CD1c-positive myeloid dendritic cell (primary cell): ENCODE measurements around the gene CANT1.
A peak's percentile ranks its signal among the peaks of the same experiment; 100 is the strongest.
"Not testable (repeated sequence)": the region's sequence is repeated elsewhere in the genome, so short reads cannot be mapped to it uniquely, and the experiment has no call there.

ENCODE experiments used
- DNase-seq: peaks from one replicate; pipeline ENCODE4 v3.0.0-alpha.2; 2016; ENCODE audit errors: extremely low spot score

CANT1 gene

DNA sequence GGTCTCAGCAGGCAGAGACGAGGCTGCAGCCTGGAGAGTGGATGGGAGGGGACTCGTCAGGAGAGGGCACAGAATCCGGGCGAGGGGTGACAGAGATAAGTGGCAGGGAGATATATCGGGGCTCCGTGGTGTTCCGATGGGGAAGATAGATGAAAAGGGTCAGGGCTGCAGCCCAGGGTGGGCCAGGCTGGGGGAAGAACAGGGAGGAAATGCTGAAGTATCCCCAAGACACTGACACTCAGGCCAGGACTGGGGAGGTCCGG lies 32.0 kb downstream of the CANT1 start:
- no peak for DNase-seq

GRCh38 chr17:78976907-78977680 lies 32.5 kb downstream of the CANT1 start:
- no peak for DNase-seq

GRCh38 chr17:78974635-78975591 lies 34.7 kb downstream of the CANT1 start:
- peak; percentile 10 for DNase-seq

DNA sequence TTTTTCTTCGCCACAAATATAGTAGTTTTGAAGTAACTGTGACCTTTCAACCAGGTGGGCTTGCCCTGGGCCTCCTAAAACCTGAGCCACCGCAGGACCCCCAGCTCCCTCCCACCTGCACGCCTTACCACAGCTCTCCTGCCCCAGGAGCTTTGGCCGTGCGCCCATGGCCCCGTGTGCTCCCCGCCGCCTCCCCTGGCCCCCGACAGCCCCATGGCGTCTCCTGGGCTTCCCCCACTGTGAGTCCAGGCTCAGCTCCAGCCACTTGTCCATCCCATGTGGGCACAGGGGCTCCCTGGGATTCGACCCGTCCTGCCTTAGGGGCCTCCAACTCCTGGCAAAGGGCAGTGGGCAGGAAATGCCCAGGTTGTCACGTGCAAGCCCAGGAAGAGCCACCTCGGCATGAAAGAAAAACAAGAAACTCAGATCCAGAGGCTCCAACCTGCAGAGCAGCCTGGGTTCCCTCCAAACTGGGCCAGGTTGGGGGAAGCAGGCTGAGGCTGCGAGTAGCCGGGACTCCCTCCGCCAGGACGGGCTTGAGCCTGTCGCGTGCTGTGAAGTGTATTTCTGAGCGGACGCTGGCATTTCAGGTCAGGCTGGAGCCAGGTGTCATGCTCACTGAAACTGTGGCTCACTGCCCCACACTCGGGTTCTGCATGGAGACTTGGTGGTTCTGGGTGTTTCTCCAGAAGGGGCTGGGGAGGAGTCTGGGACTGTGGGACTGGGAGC lies 35.6 kb downstream of the CANT1 start:
- DNase-seq: no peak

DNA sequence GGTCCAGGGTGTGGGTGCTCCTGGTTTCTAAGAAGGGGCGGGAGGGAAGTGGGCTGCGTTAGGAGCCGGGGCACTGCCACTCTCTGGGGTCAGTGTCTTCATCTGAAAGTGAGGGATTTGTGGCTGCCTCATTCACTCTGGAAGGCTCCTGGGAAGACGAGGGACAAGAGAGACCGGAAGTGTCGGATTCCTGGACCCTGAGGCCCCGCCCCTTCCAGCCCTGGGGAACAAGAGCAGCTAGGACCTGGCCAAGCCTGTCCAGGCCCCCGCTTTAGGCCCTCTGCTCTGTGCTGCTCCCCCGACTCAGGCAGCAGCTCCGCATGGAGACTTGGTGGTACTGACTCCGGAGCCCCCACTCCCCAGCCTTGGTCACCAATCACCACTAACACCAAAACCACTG lies 36.4 kb downstream of the CANT1 start:
- DNase-seq: no peak

DNA sequence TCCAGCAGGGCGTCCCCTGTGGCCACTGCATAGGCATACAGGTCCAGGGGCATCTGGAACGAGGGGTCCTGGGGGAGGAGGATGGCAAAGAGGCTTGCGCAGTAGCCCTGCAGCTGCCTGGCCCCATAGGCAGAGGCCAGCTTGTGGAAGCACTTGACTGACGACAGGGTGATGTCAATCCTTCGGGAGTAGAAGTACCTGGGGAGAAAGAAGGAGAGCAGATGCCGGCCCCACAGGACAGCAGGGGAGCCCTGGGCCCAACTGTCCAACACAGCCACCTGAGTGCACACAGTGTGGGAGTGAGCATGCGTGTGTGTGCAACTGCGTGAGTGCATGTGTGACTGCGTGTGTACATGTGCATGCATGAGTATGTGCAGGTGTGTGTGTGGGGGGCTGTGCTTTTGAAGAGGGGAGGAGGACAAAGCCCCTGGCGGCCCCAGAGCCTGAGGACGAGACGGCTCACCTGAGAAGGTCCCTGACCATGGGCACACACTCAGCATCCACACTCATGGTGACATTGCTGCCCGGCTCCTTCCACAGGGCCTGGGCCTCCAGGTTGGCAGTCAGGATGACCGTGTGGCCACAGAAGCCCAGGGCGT lies 37.0 kb downstream of the CANT1 start:
- no peak for DNase-seq

GRCh38 chr17:78971756-78972506 lies 37.6 kb downstream of the CANT1 start:
- no peak for DNase-seq

GRCh38 chr17:78970834-78971755 lies 38.5 kb downstream of the CANT1 start:
- DNase-seq: peak; percentile 84

DNA sequence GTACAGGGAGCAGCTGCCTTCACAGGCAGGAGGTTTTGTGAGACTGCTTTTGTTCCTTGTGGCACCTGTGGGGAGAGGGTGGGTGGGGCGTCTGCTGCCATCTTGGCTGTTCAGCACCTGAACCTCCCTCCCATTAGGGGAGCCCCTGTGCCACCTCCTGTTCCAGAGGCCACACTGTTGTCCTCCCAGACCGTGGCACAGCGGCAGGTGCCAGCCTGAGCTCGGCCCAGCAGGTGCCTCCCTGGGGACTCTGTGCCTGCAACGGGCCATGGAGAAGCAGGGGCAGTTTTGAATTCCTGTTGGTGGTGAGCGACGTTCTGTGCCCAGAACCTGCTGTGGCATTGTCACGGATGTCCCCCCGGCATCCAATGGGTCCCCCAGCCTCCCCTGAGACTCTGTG lies 39.7 kb downstream of the CANT1 start:
- no peak for DNase-seq

DNA sequence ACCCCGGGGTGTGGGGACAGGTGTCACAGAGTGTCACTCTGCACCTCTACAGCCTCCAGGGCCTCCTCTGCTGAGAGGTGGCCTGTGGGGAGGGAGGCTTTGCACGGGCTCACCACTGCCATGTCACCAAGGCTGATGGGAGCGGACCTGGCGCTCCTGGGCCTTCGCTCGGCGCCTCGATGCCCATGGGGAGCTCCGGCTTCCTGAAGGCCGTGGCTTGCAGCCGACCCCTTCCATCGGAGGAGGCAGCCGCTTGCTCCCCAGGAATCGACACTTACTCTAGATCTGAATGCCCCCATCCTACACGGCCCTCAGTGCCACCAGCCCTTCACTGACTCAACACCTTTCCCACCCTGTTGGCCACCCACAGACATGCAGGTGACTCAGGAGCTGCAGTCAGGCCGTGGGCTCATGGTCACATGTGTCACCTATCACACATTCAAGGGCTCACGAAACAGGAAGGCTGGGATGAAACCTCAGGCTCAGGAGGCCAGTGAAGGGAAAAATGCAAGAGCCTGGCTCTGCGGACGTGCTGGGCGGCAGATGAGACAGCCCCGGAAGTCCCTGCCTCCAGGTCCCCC lies 41.7 kb downstream of the CANT1 start:
- DNase-seq: no peak

DNA sequence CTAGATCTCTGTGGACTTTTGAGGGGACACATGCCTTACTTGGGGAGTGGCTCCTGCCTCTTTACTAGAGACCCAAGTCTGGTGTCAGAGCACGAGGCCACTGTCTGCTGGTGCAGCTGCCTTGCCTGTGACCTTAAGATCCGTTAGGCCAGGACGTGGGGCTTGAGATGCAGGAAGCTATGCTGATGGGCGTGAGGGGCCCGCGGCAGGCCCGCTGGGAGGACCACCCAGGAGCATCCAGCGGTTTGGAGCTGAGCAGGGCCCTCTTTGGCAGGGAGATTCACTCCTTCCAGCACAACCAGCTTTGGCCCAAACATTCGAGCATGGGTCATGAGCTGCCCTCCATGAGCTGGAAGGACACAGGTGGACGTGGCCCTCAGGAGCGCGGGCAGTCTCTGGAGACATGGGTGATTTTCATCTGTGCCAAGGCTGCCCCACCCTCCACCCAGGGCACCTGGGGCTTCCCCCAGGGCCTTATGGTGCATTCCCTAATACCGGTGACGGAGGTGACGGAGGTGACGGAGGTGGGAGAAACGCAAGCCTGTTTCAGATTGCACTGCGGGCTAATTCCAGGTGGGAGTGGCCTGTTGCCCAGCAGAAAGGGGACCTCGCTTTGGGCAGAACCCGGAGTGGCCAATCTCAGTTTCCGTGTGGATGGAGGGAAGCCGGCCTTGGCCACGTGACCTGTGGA lies 42.5 kb downstream of the CANT1 start:
- no peak for DNase-seq

- DNase-seq: no peak
Measured at GRCh38 chr17:78966123-78966813, 43.3 kb downstream of the CANT1 start.

DNA sequence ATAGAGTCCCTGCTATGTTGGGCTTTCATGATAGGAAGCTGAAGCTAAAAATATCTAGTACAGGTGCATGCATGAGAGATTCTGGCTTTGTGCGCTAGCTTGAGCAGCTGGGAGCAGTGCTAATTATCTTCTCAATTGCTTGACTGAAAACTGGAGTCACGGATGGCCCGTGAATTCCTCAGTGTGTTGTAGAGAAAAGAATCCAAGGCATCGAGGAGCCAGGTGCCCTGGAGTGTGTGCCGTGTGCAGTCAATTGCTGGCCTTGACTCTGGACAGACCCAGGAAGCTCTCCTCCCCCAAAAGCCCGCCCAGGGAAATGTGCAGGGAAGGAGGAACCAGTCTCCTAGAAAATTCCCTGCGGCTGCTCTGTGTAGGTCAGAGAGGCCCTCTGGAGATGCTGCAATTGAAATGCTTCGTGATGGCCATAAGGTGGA lies 44.1 kb downstream of the CANT1 start:
- no peak for DNase-seq

GRCh38 chr17:78963378-78963777 lies 46.2 kb downstream of the CANT1 start:
- DNase-seq: no peak

DNA sequence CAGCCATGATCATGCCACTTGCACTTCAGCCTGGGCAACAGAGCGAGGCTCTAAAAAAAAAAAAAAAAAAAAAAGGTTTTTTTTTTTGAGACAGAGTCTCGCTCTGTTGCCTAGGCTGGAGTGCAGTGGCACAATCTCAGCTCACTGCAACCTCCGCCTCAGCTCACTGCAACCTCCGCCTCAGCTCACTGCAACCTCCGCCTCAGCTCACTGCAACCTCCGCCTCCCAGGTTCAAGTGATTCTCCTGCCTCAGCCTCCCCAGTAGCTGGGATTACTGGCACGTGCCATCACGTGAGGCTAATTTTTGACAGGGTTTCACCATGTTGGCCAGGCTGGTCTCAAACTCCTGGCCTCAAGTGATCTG lies 46.6 kb downstream of the CANT1 start:
- not testable (repeated sequence) for DNase-seq

- no peak for DNase-seq
Measured at GRCh38 chr17:78962345-78962983, 47.1 kb downstream of the CANT1 start.

DNA sequence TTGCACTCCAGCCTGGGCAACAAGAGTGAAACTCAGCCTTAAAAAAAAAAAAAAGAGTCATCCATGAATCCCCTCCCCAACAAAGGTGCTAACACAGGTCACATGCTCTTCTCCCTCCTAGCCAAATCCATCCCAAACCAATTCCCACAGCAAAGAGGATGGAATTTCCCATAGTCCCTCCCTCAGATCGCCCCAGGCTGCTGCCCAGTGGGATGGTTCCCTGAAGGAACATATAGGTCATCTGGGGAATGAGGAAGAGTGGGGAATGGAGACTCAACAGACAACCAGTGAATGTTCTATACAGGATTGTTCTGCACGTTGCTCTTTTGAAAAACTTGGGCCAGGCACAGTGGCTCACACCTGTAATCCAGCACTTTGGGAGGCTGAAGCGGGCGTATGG lies 48.0 kb downstream of the CANT1 start:
- no peak for DNase-seq

DNA sequence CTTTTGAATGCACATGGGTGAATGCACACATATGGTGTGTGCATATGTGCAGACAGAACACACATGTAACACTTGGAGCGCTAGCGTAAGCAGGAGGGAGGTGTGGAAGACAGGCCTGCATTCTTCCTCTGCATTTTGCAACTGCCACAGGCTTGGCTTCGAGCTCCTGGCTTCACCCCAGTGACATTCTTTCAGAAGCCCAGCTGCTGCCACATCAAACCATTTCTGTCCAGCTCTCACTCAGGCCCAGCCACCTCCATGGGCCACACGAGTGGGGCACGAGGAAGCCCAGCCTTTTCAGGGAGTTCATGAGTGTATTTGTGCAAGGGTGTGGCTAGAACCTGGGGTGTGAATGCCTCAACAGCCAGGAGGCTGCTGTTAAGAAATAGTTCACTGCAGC lies 48.6 kb downstream of the CANT1 start:
- DNase-seq: no peak
